ENCODE results near the gene IGSF21.
A peak's percentile ranks its signal among the peaks of the same experiment; 100 is the strongest.

Gene IGSF21

GRCh38 chr1:18110968-18111367 is 3.4 kb downstream of the IGSF21 start:
- no peak for DNase-seq
- H3K18ac ChIP-seq (ENCODE audit: low read length) = no peak overlapping the region
- H2BK5ac ChIP-seq (ENCODE audit: low read length) = no peak overlapping the region
- peak overlapping the region; percentile 70 for H3K4me2 ChIP-seq (ENCODE audit: low read length)
- no peak overlapping the region for H4K5ac ChIP-seq (ENCODE audit: low read length)
- H2BK120ac ChIP-seq (ENCODE audit: low read depth, low read length) = no peak overlapping the region
- no peak overlapping the region for H3K23ac ChIP-seq (ENCODE audit: low read length)
- H3K36me3 ChIP-seq (ENCODE audit: control insufficient read depth, insufficient read depth, low read length) = no peaks in the 10 kb centered on the region
- no CpG with 5 or more reads among the region's 30 CpGs for whole genome bisulfite sequencing (ENCODE audit: extremely low coverage, insufficient coverage, low lambda C conversion rate)
- no peak overlapping the region for H3K9ac ChIP-seq (ENCODE audit: low read length)
- no peak overlapping the region for H3K27ac ChIP-seq (ENCODE audit: low read depth, low read length)
- peaks cover 14% of the 10 kb centered on the region for H3K27me3 ChIP-seq (ENCODE audit: insufficient read depth, low read length, poor library complexity)
- no peaks in the 10 kb centered on the region for H3K79me1 ChIP-seq (ENCODE audit: low read length)
- H2BK15ac ChIP-seq (replicated peaks; ENCODE audit: low read depth) = no peak overlapping the region
- H2AK5ac ChIP-seq (ENCODE audit: low read length) = no peak overlapping the region
- H4K8ac ChIP-seq (ENCODE audit: low read depth, low read length) = no peak overlapping the region
- no peaks in the 10 kb centered on the region for H3K79me2 ChIP-seq (ENCODE audit: control insufficient read depth, insufficient read depth, low read length)
- no peak overlapping the region for H3K4me3 ChIP-seq (ENCODE audit: low read length)
- H3K4me1 ChIP-seq (ENCODE audit: control insufficient read depth, low read depth, low read length) = peaks cover 7% of the 10 kb centered on the region
- H3K4ac ChIP-seq (ENCODE audit: low read depth, low read length) = no peak overlapping the region
- no peak overlapping the region for H3K56ac ChIP-seq (ENCODE audit: low read length)

GRCh38 chr1:18111605-18112297 is 4.2 kb downstream of the IGSF21 start:
- Histone ChIP-seq H3K79me1 (ENCODE audit: low read length) (no peaks in the 10 kb centered on the region), H2BK120ac (ENCODE audit: low read depth, low read length) (no peak overlapping the region), H3K27me3 (ENCODE audit: insufficient read depth, low read length, poor library complexity) (peaks cover 14% of the 10 kb centered on the region), H2BK15ac (replicated peaks; ENCODE audit: low read depth) (no peak overlapping the region), H3K4me3 (ENCODE audit: low read length) (no peak overlapping the region), H3K4ac (ENCODE audit: low read depth, low read length) (no peak overlapping the region), H4K8ac (ENCODE audit: low read depth, low read length) (no peak overlapping the region), H3K4me2 (ENCODE audit: low read length) (no peak overlapping the region), H3K4me1 (ENCODE audit: control insufficient read depth, low read depth, low read length) (peaks cover 7% of the 10 kb centered on the region), H4K5ac (ENCODE audit: low read length) (no peak overlapping the region), H3K18ac (ENCODE audit: low read length) (no peak overlapping the region), H2AK5ac (ENCODE audit: low read length) (no peak overlapping the region), H3K9ac (ENCODE audit: low read length) (no peak overlapping the region), H3K23ac (ENCODE audit: low read length) (no peak overlapping the region), H3K27ac (ENCODE audit: low read depth, low read length) (no peak overlapping the region), H3K79me2 (ENCODE audit: control insufficient read depth, insufficient read depth, low read length) (no peaks in the 10 kb centered on the region), H2BK5ac (ENCODE audit: low read length) (no peak overlapping the region), H3K36me3 (ENCODE audit: control insufficient read depth, insufficient read depth, low read length) (no peaks in the 10 kb centered on the region), H3K56ac (ENCODE audit: low read length) (no peak overlapping the region)
- no CpG with 5 or more reads among the region's 12 CpGs for WGBS (ENCODE audit: extremely low coverage, insufficient coverage, low lambda C conversion rate)
- no peak for DNase-seq

GRCh38 chr1:18112611-18113010 is 5.0 kb downstream of the IGSF21 start:
- Histone ChIP-seq H3K18ac (ENCODE audit: low read length) (no peak overlapping the region), H3K27ac (ENCODE audit: low read depth, low read length) (no peak overlapping the region), H3K56ac (ENCODE audit: low read length) (no peak overlapping the region), H3K4ac (ENCODE audit: low read depth, low read length) (no peak overlapping the region), H2BK15ac (replicated peaks; ENCODE audit: low read depth) (no peak overlapping the region), H3K79me2 (ENCODE audit: control insufficient read depth, insufficient read depth, low read length) (no peaks in the 10 kb centered on the region), H4K8ac (ENCODE audit: low read depth, low read length) (no peak overlapping the region), H4K5ac (ENCODE audit: low read length) (no peak overlapping the region), H3K9ac (ENCODE audit: low read length) (no peak overlapping the region), H3K4me3 (ENCODE audit: low read length) (no peak overlapping the region), H3K27me3 (ENCODE audit: insufficient read depth, low read length, poor library complexity) (peaks cover 14% of the 10 kb centered on the region), H3K4me2 (ENCODE audit: low read length) (no peak overlapping the region), H3K23ac (ENCODE audit: low read length) (no peak overlapping the region), H2BK120ac (ENCODE audit: low read depth, low read length) (no peak overlapping the region), H2AK5ac (ENCODE audit: low read length) (no peak overlapping the region), H3K79me1 (ENCODE audit: low read length) (no peaks in the 10 kb centered on the region), H3K36me3 (ENCODE audit: control insufficient read depth, insufficient read depth, low read length) (no peaks in the 10 kb centered on the region), H3K4me1 (ENCODE audit: control insufficient read depth, low read depth, low read length) (peaks cover 7% of the 10 kb centered on the region), H2BK5ac (ENCODE audit: low read length) (no peak overlapping the region)
- DNase-seq = no peak
- WGBS (ENCODE audit: extremely low coverage, insufficient coverage, low lambda C conversion rate) = no CpG with 5 or more reads among the region's 3 CpGs

GRCh38 chr1:18114726-18115410 is 7.3 kb downstream of the IGSF21 start:
- H3K27me3 ChIP-seq (ENCODE audit: insufficient read depth, low read length, poor library complexity) = no peaks in the 10 kb centered on the region
- no peak overlapping the region for H2AK5ac ChIP-seq (ENCODE audit: low read length)
- no peaks in the 10 kb centered on the region for H3K4me1 ChIP-seq (ENCODE audit: control insufficient read depth, low read depth, low read length)
- no peak overlapping the region for H4K5ac ChIP-seq (ENCODE audit: low read length)
- H3K18ac ChIP-seq (ENCODE audit: low read length) = no peak overlapping the region
- no peaks in the 10 kb centered on the region for H3K36me3 ChIP-seq (ENCODE audit: control insufficient read depth, insufficient read depth, low read length)
- H3K4me3 ChIP-seq (ENCODE audit: low read length) = no peak overlapping the region
- DNase-seq = no peak
- no CpG with 5 or more reads among the region's 3 CpGs for WGBS (ENCODE audit: extremely low coverage, insufficient coverage, low lambda C conversion rate)
- no peak overlapping the region for H2BK15ac ChIP-seq (replicated peaks; ENCODE audit: low read depth)
- no peak overlapping the region for H3K4me2 ChIP-seq (ENCODE audit: low read length)
- no peak overlapping the region for H2BK5ac ChIP-seq (ENCODE audit: low read length)
- no peak overlapping the region for H3K9ac ChIP-seq (ENCODE audit: low read length)
- no peak overlapping the region for H3K4ac ChIP-seq (ENCODE audit: low read depth, low read length)
- H3K56ac ChIP-seq (ENCODE audit: low read length) = no peak overlapping the region
- no peak overlapping the region for H3K23ac ChIP-seq (ENCODE audit: low read length)
- no peak overlapping the region for H3K27ac ChIP-seq (ENCODE audit: low read depth, low read length)
- H4K8ac ChIP-seq (ENCODE audit: low read depth, low read length) = no peak overlapping the region
- H3K79me1 ChIP-seq (ENCODE audit: low read length) = no peaks in the 10 kb centered on the region
- no peak overlapping the region for H2BK120ac ChIP-seq (ENCODE audit: low read depth, low read length)
- no peaks in the 10 kb centered on the region for H3K79me2 ChIP-seq (ENCODE audit: control insufficient read depth, insufficient read depth, low read length)

GRCh38 chr1:18116777-18117176 is 9.2 kb downstream of the IGSF21 start:
- Histone ChIP-seq H3K56ac (ENCODE audit: low read length) (no peak overlapping the region), H3K27ac (ENCODE audit: low read depth, low read length) (no peak overlapping the region), H3K23ac (ENCODE audit: low read length) (no peak overlapping the region), H3K4me2 (ENCODE audit: low read length) (no peak overlapping the region), H3K79me1 (ENCODE audit: low read length) (no peaks in the 10 kb centered on the region), H3K4ac (ENCODE audit: low read depth, low read length) (no peak overlapping the region), H4K8ac (ENCODE audit: low read depth, low read length) (no peak overlapping the region), H3K27me3 (ENCODE audit: insufficient read depth, low read length, poor library complexity) (no peaks in the 10 kb centered on the region), H2BK15ac (replicated peaks; ENCODE audit: low read depth) (no peak overlapping the region), H3K36me3 (ENCODE audit: control insufficient read depth, insufficient read depth, low read length) (no peaks in the 10 kb centered on the region), H3K79me2 (ENCODE audit: control insufficient read depth, insufficient read depth, low read length) (no peaks in the 10 kb centered on the region), H3K9ac (ENCODE audit: low read length) (no peak overlapping the region), H3K4me3 (ENCODE audit: low read length) (no peak overlapping the region), H3K18ac (ENCODE audit: low read length) (no peak overlapping the region), H2BK5ac (ENCODE audit: low read length) (no peak overlapping the region), H3K4me1 (ENCODE audit: control insufficient read depth, low read depth, low read length) (no peaks in the 10 kb centered on the region), H2AK5ac (ENCODE audit: low read length) (no peak overlapping the region), H4K5ac (ENCODE audit: low read length) (no peak overlapping the region), H2BK120ac (ENCODE audit: low read depth, low read length) (no peak overlapping the region)
- no peak for DNase-seq
- no CpG with 5 or more reads among the region's 1 CpG for WGBS (ENCODE audit: extremely low coverage, insufficient coverage, low lambda C conversion rate)

Measured in mesendoderm (in vitro differentiated cells).